H1 (cell line): ENCODE data around the gene KISS1R. TPM values are rescaled to one million over a fixed set of nuclear protein-coding genes. Genes with fewer than 3 reads are reported as not detected.

Experiments used
- CTCF ChIA-PET: fragments of 300-600 bp; sonication (Branson Sonifier 250); formaldehyde crosslinking; loops from one replicate; lab custom pipeline; 2021; ENCODE audit not compliant: partially characterized antibody; lab: Charles Lee
- POLR2A ChIA-PET: fragments of 300-600 bp; sonication (Branson Sonifier 250); formaldehyde crosslinking; loops from one replicate; lab custom pipeline; 2021; ENCODE audit warnings: inconsistent platforms; ENCODE audit not compliant: partially characterized antibody; lab: Charles Lee
- DNase-seq, 2 experiments: peaks; one replicate each; pipeline versions ENCODE4 v3.0.0 to v3.0.0-alpha.2; 2010 to 2022; ENCODE audit warnings: low spot score in 2 of 2, low read depth in 1 of 2, mixed read lengths in 1 of 2
- FAIRE-seq: peaks from 2 replicates; lab custom pipeline; 2011; peaks lifted over from hg19 to GRCh38; lab: Jason Lieb, UNC
- H2AFZ ChIP-seq: 2 replicates; pipeline ENCODE4 v1.8.1; 2012; ENCODE audit warnings: low read length, inconsistent platforms
- H2AK5ac ChIP-seq: 2 replicates; pipeline ENCODE4 v1.6.1; 2013; ENCODE audit warnings: low read depth, low read length
- H2BK120ac ChIP-seq: replicated peaks from 2 replicates; pipeline ENCODE3; 2013; ENCODE audit warnings: low read depth, low read length, inconsistent platforms
- H2BK12ac ChIP-seq: 2 replicates; pipeline ENCODE4 v1.6.1; 2013; ENCODE audit warnings: low read depth, low read length
- H2BK15ac ChIP-seq: 2 replicates; pipeline ENCODE4 v1.6.1; 2013; ENCODE audit warnings: low read length
- H2BK20ac ChIP-seq: 2 replicates; pipeline ENCODE4 v1.6.1; 2013; ENCODE audit warnings: low read length
- H2BK5ac ChIP-seq: 2 replicates; pipeline ENCODE4 v1.6.1; 2013; ENCODE audit warnings: low read depth, low read length
- H3K14ac ChIP-seq: 2 replicates; pipeline ENCODE4 v1.6.1; 2013; ENCODE audit warnings: inconsistent platforms; ENCODE audit not compliant: insufficient read length
- H3K18ac ChIP-seq: 2 replicates; pipeline ENCODE4 v1.6.1; 2013; ENCODE audit warnings: low read length; ENCODE audit errors: extremely low read depth
- H3K23ac ChIP-seq: 2 replicates; pipeline ENCODE4 v1.6.1; 2013; ENCODE audit warnings: inconsistent platforms; ENCODE audit not compliant: insufficient read length
- H3K23me2 ChIP-seq: 2 replicates; pipeline ENCODE4 v1.6.1; 2013; ENCODE audit warnings: low read depth, low read length
- H3K27ac ChIP-seq: 2 replicates; pipeline ENCODE4 v1.6.1; 2011; ENCODE audit warnings: low read depth, low read length, inconsistent platforms
- H3K27me3 ChIP-seq, 4 experiments: replicated peaks in 1 of 4; 1 replicate in 1 of 4; 2 replicates in 3 of 4; pipeline versions ENCODE4 v1.6.1 to v1.8.1; 2011 to 2013; ENCODE audit warnings: low read length in 3 of 4, mild to moderate bottlenecking in 3 of 4, inconsistent platforms in 2 of 4, mixed read lengths in 2 of 4, moderate library complexity in 1 of 4; ENCODE audit not compliant: control insufficient read depth in 3 of 4, insufficient read depth in 3 of 4; ENCODE audit errors: extremely low read depth in 1 of 4
- H3K36me3 ChIP-seq, 4 experiments: 2 replicates each; pipeline versions ENCODE4 v1.6.1 to v1.8.1; 2011 to 2013; ENCODE audit warnings: mild to moderate bottlenecking in 4 of 4, low read length in 3 of 4, moderate library complexity in 2 of 4, control low read depth in 1 of 4, inconsistent platforms in 1 of 4; ENCODE audit not compliant: insufficient read depth in 4 of 4, control insufficient read depth in 2 of 4
- H3K4ac ChIP-seq: replicated peaks from 2 replicates; pipeline ENCODE3; 2013; ENCODE audit warnings: low read length, low read depth, mixed read lengths, inconsistent platforms; ENCODE audit not compliant: insufficient read length
- H3K4me1 ChIP-seq, 4 experiments: replicated peaks in 1 of 4; 1 replicate in 1 of 4; 2 replicates in 3 of 4; pipeline versions ENCODE4 v1.6.1 to v1.8.1; 2011 to 2013; ENCODE audit warnings: low read length in 3 of 4, inconsistent platforms in 2 of 4, mixed read lengths in 1 of 4; ENCODE audit not compliant: insufficient read depth in 4 of 4, control insufficient read depth in 3 of 4
- H3K4me2 ChIP-seq, 2 experiments: 2 replicates each; pipeline versions ENCODE4 v1.6.1 to v1.8.1; 2011 to 2013; ENCODE audit warnings: low read depth in 2 of 2, low read length in 2 of 2, control low read depth in 1 of 2, inconsistent platforms in 1 of 2, mild to moderate bottlenecking in 1 of 2; ENCODE audit not compliant: insufficient read depth in 1 of 2
- H3K4me3 ChIP-seq, 4 experiments: fragments of 200-600, 300-600 bp in 1 of 4; sonication (generic), shearing (Covaris generic), sonication (Bioruptor Twin) in 1 of 4; 2 replicates each; pipeline versions ENCODE4 v1.5.1 to v1.8.1; 2011 to 2016; ENCODE audit warnings: low read length in 4 of 4, low read depth in 3 of 4, control low read depth in 2 of 4, inconsistent platforms in 2 of 4, mild to moderate bottlenecking in 2 of 4, mixed read lengths in 1 of 4, moderate library complexity in 1 of 4; ENCODE audit not compliant: insufficient read depth in 2 of 4; ENCODE audit errors: extremely low read depth in 1 of 4
- H3K56ac ChIP-seq: replicated peaks from 2 replicates; pipeline ENCODE3; 2013; ENCODE audit warnings: low read depth, mild to moderate bottlenecking, mixed read lengths, low read length, inconsistent platforms; ENCODE audit not compliant: insufficient read length
- H3K79me1 ChIP-seq: 2 replicates; pipeline ENCODE4 v1.6.1; 2013; ENCODE audit warnings: low read depth, low read length, control low read depth
- H3K79me2 ChIP-seq, 2 experiments: 2 replicates each; pipeline versions ENCODE4 v1.6.1 to v1.8.1; 2012 to 2013; ENCODE audit warnings: low read length in 2 of 2, mild to moderate bottlenecking in 2 of 2, inconsistent platforms in 1 of 2; ENCODE audit not compliant: insufficient read depth in 2 of 2, control insufficient read depth in 1 of 2
- H3K9ac ChIP-seq, 4 experiments: replicated peaks in 1 of 4; 1 replicate in 1 of 4; 2 replicates in 3 of 4; pipeline versions ENCODE4 v1.6.1 to v1.8.1; 2011 to 2013; ENCODE audit warnings: low read depth in 3 of 4, low read length in 3 of 4, control low read depth in 2 of 4, mild to moderate bottlenecking in 2 of 4, moderate library complexity in 2 of 4, inconsistent platforms in 1 of 4; ENCODE audit errors: extremely low read depth in 1 of 4
- H3K9me3 ChIP-seq, 2 experiments: 2 replicates each; pipeline versions ENCODE4 v1.6.1 to v1.8.1; 2012 to 2013; ENCODE audit warnings: mild to moderate bottlenecking in 2 of 2, moderate library complexity in 2 of 2, control low read depth in 1 of 2, inconsistent platforms in 1 of 2, low read depth in 1 of 2, low read length in 1 of 2, mixed read lengths in 1 of 2; ENCODE audit not compliant: insufficient read depth in 2 of 2
- H4K20me1 ChIP-seq, 2 experiments: replicated peaks in 1 of 2; 2 replicates each; pipeline versions ENCODE3 to v1.8.1; 2011 to 2013; ENCODE audit warnings: inconsistent platforms in 2 of 2, low read length in 2 of 2, mild to moderate bottlenecking in 1 of 2; ENCODE audit not compliant: insufficient read depth in 2 of 2, control insufficient read depth in 1 of 2
- H4K5ac ChIP-seq: 2 replicates; pipeline ENCODE4 v1.6.1; 2013; ENCODE audit warnings: low read length, low read depth, mixed read lengths, inconsistent platforms; ENCODE audit not compliant: insufficient read length
- H4K8ac ChIP-seq: 2 replicates; pipeline ENCODE4 v1.8.0; 2013; ENCODE audit warnings: mild to moderate bottlenecking, moderate library complexity, low read length, inconsistent platforms; ENCODE audit not compliant: insufficient read depth; ENCODE audit errors: extremely low read depth
- H4K91ac ChIP-seq: replicated peaks from 2 replicates; pipeline ENCODE3; 2013; ENCODE audit warnings: low read length, mixed read lengths, inconsistent platforms; ENCODE audit not compliant: insufficient read length
- BCL11A ChIP-seq, 2 experiments: IDR thresholded peaks; one replicate each; pipeline ENCODE4 v1.6.1; 2011; ENCODE audit warnings: low read depth in 2 of 2, low read length in 2 of 2, mild to moderate bottlenecking in 2 of 2
- BRCA1 ChIP-seq: IDR thresholded peaks from 2 replicates; pipeline ENCODE4 v1.6.1; 2012; ENCODE audit warnings: low read depth, low read length, improper control_type of control experiment
- CTBP2 ChIP-seq: IDR thresholded peaks from 2 replicates; pipeline ENCODE4 v1.7.0; 2011; ENCODE audit warnings: borderline replicate concordance, mild to moderate bottlenecking, moderate library complexity, mixed read lengths, low read length; ENCODE audit not compliant: insufficient read depth, insufficient read length
- EGR1 ChIP-seq: IDR thresholded peaks from 2 replicates; pipeline ENCODE4 v1.6.1; 2011; ENCODE audit warnings: low read depth, low read length, borderline replicate concordance
- EZH2 ChIP-seq: fragments of 200-600 bp; sonication (generic); IDR thresholded peaks from 2 replicates; pipeline ENCODE4 v1.7.1; 2012; ENCODE audit warnings: low read depth, mild to moderate bottlenecking, moderate library complexity, low read length, inconsistent platforms; ENCODE audit not compliant: severe bottlenecking
- GABPA ChIP-seq: IDR thresholded peaks from 2 replicates; pipeline ENCODE4 v1.6.1; 2011; ENCODE audit warnings: mild to moderate bottlenecking, low read length, moderate library complexity, borderline replicate concordance; ENCODE audit not compliant: insufficient read depth
- JUN ChIP-seq: IDR thresholded peaks from 2 replicates; pipeline ENCODE4 v1.6.1; 2011; ENCODE audit warnings: low read depth, mild to moderate bottlenecking, improper control_type of control experiment, low read length
- NRF1 ChIP-seq: IDR thresholded peaks from 2 replicates; pipeline ENCODE4 v1.6.1; 2011; ENCODE audit warnings: mild to moderate bottlenecking, low read depth, low read length, improper control_type of control experiment
- PHF8 ChIP-seq: fragments of 200-600 bp; sonication (generic); conservative IDR thresholded peaks from 2 replicates; pipeline ENCODE4 v1.7.1; 2012; ENCODE audit warnings: low read depth, mild to moderate bottlenecking, inconsistent platforms, low read length, moderate library complexity
- POU5F1 ChIP-seq: IDR thresholded peaks from 2 replicates; pipeline ENCODE4 v1.6.1; 2011; ENCODE audit warnings: low read depth, mild to moderate bottlenecking, low read length, moderate library complexity
- RFX5 ChIP-seq: IDR thresholded peaks from 2 replicates; pipeline ENCODE4 v1.6.1; 2011; ENCODE audit warnings: low read depth, low read length, improper control_type of control experiment, borderline replicate concordance
- SIX5 ChIP-seq: IDR thresholded peaks from 2 replicates; pipeline ENCODE4 v1.6.1; 2011; ENCODE audit warnings: mild to moderate bottlenecking, low read depth, low read length
- SP1 ChIP-seq: IDR thresholded peaks from 2 replicates; pipeline ENCODE4 v1.6.1; 2011; ENCODE audit warnings: low read depth, low read length
- SP2 ChIP-seq: IDR thresholded peaks from 2 replicates; pipeline ENCODE4 v1.6.1; 2012; ENCODE audit warnings: mild to moderate bottlenecking, low read length, inconsistent platforms
- SUZ12 ChIP-seq: fragments of 200-600 bp; sonication (generic); IDR thresholded peaks from 2 replicates; pipeline ENCODE4 v1.6.1; 2012; ENCODE audit warnings: mild to moderate bottlenecking, inconsistent platforms, low read length, moderate library complexity, mixed read lengths
- WGBS, 2 experiments: shearing (Covaris generic) in 1 of 2; methylation state at CpG; one replicate each; pipeline versions ENCODE4 v1.1.6 to v1.1.7; 2013 to 2015; ENCODE audit warnings: low lambda C conversion rate in 2 of 2, mixed read lengths in 2 of 2, inconsistent platforms in 1 of 2, low coverage in 1 of 2, missing lambda C conversion rate in 1 of 2; ENCODE audit not compliant: insufficient replicate concordance in 2 of 2, insufficient coverage in 1 of 2, insufficient read length in 1 of 2; ENCODE audit errors: extremely low coverage in 1 of 2, missing lambda C conversion rate in 1 of 2; 5-methylcytosine and 5-hydroxymethylcytosine counted together
- polyA plus RNA-seq, 7 experiments: library from polyadenylated mRNA; depleted of rRNA in 3 of 7; stranded (reverse) in 5 of 7; unstranded in 2 of 7; fragments of >200 nt in 5 of 7; fragments of 200-250 nt in 2 of 7; gene quantifications; 1 replicate in 5 of 7; 2 replicates in 1 of 7; 4 replicates in 1 of 7; pipeline versions ENCODE4 v1.2.1 to v1.2.3, GENCODE V29; 2011 to 2013; ENCODE audit warnings: missing spikeins in 2 of 7, mixed read lengths in 2 of 7
- total RNA-seq: library from RNA; stranded (reverse); fragmentation: NEBNext Ultra II Directional; extraction: Animal tissue kit (Norgen Biotek cat#: 25700); gene quantifications from 2 replicates; pipeline ENCODE4 v1.2.1, GENCODE V29; 2021

Gene KISS1R
- total and polyA plus RNA-seq, 2 of the 8 experiments (the other 6 are each of a cell fraction or from before 2014, with no cell fraction given), result 2.3 to 2.7 TPM

DNA sequence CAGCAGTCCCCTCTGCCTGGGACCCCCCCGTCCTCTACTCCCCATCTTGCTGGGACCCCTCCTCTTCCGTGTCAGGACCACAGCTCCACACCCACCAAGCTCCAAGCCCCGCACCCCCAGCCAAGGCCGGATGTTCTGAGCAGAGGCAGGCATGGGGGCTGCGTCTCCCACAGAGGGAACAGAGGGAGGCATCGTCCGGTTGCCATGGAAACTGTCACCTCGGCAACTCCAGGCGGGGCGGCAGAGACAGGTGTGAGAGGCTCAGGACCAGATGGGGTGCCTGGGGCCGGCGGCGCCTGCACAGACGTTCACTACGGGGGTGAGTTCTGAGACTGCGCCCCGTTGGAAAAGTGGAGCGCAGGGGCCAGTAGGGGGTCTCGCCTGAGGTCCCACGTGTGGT is 18.5 kb upstream of the KISS1R start:
- Histone ChIP-seq H3K4ac (no peak overlapping the region), H3K18ac (no peak overlapping the region), H3K79me2 (no peaks in the 10 kb centered on the region; a peak in 1 of 4 replicates), H4K20me1 (peaks cover 10 to 24% of the 10 kb centered on the region in 2 experiments), H2BK5ac (no peak overlapping the region), H3K56ac (no peak overlapping the region), H2BK15ac (no peak overlapping the region), H3K9me3 (no peaks in the 10 kb centered on the region), H3K79me1 (no peaks in the 10 kb centered on the region), H3K23me2 (peaks cover 3% of the 10 kb centered on the region; the same call in 1 of the 2 replicates), H3K4me2 (no peak overlapping the region), H3K4me3 (no peak overlapping the region), H3K14ac (no peak overlapping the region), H2AFZ (no peak overlapping the region), H3K9ac (no peak overlapping the region), H2BK120ac (no peak overlapping the region), H2AK5ac (no peak overlapping the region), H3K27me3 (no peaks in the 10 kb centered on the region), H4K5ac (no peak overlapping the region), H3K23ac (no peak overlapping the region), H3K36me3 (peaks cover 0 to 13% (median 2%) of the 10 kb centered on the region in 4 experiments; a peak in 2 of 8 replicates), H2BK12ac (no peak overlapping the region), H2BK20ac (no peak overlapping the region), H3K4me1 (peaks cover 0 to 11% (median 5%) of the 10 kb centered on the region in 4 experiments; a peak in 5 of 7 replicates), H4K91ac (no peak overlapping the region), H4K8ac (no peak overlapping the region), H3K27ac (no peak overlapping the region)
- 90% methylated on average over 18 of the region's 20 CpGs; no CpG with 5 or more reads in 1 of the 2 experiments for WGBS, 2 experiments
- ChIA-PET POLR2A (interaction anchor here (0.6 to 0.7 kb wide), 2 partner anchors 11 to 15 kb away, joined by 3 to 4 read pairs; no protein-coding TSS in a partner anchor), CTCF (interaction anchor here (0.6 to 2.2 kb wide), 5 partner anchors 10 to 131 kb away, joined by 3 to 5 read pairs (median 3); no protein-coding TSS in a partner anchor)
- DNase-seq (peak in 1 of 2 experiments; percentile 77), FAIRE-seq (no peak)
- no peak for TF ChIP-seq SUZ12
- no peak for TF ChIP-seq SP2
- TF ChIP-seq CTBP2, result no peak
- no peak for TF ChIP-seq JUN
- TF ChIP-seq BCL11A (IDR thresholded peaks at IDR 0.05; ENCODE audit: low read depth in 2 of 2, low read length in 2 of 2), result no peak
- no peak for TF ChIP-seq GABPA
- no peak for TF ChIP-seq EGR1
- TF ChIP-seq PHF8, result no peak
- TF ChIP-seq EZH2, result no peak
- TF ChIP-seq SP1, result no peak
- TF ChIP-seq BRCA1, result no peak
- no peak for TF ChIP-seq SIX5
- TF ChIP-seq NRF1, result no peak
- TF ChIP-seq RFX5, result no peak
- no peak for TF ChIP-seq POU5F1
